HepG2 (cell line): Measurements from ENCODE around the gene USP11. TPM values are rescaled to one million over a fixed set of nuclear protein-coding genes. Genes with fewer than 3 reads are reported as not detected.
A peak's percentile ranks its signal among the peaks of the same experiment; 100 is the strongest.

ENCODE experiments used
- ATAC-seq: fragments of 200-7000 bp; cut with Tn5 transposase; 3 replicates; pipeline ENCODE4 v1.9.1; 2020; ENCODE audit warnings: mild to moderate bottlenecking, moderate library complexity
- BruUV-seq: library from RNA; stranded (reverse); fragments of 400-500 nt; replicated peaks from 2 replicates; lab custom pipeline; 2021; lab: Mats Ljungman, UMichigan
- CTCF ChIA-PET: fragments of 300-600 bp; formaldehyde crosslinking; extraction: SDS; loops from one replicate; lab custom pipeline; 2021; ENCODE audit warnings: low total read pairs, inconsistent platforms, low intra/inter-chr PET ratio; lab: Yijun Ruan, JAX
- POLR2A ChIA-PET: fragments of 350-600 bp; sonication (Branson Sonifier 250); formaldehyde crosslinking; loops from one replicate; lab custom pipeline; 2020; ENCODE audit warnings: antibody characterized with exemption, inconsistent platforms; lab: Yijun Ruan, JAX
- DNase-seq: peaks from one replicate; pipeline ENCODE4 v3.0.0-alpha.2; 2015; ENCODE audit warnings: low spot score
- FAIRE-seq: peaks from 3 replicates; lab custom pipeline; 2011; peaks lifted over from hg19 to GRCh38; lab: Jason Lieb, UNC
- H2AFZ ChIP-seq: one replicate; pipeline ENCODE4 v1.6.1; 2011; ENCODE audit warnings: low read length, inconsistent platforms
- H3K27ac ChIP-seq: fragments of 300-600 bp; 3 replicates; pipeline ENCODE4 v1.8.0; 2011; ENCODE audit warnings: mixed run types, mild to moderate bottlenecking, mixed read lengths, low read length, inconsistent platforms; ENCODE audit not compliant: insufficient read depth; ENCODE audit errors: extremely low read length
- H3K27me3 ChIP-seq, 2 experiments: fragments of 200-600 bp in 1 of 2; 2 replicates in 1 of 2; 3 replicates in 1 of 2; pipeline versions ENCODE4 v1.6.0 to v1.8.0; 2011; ENCODE audit warnings: low read length in 2 of 2, mild to moderate bottlenecking in 2 of 2, moderate library complexity in 2 of 2, inconsistent platforms in 1 of 2; ENCODE audit not compliant: insufficient read depth in 2 of 2, control insufficient read depth in 1 of 2
- H3K36me3 ChIP-seq, 2 experiments: fragments of 200-600 bp in 1 of 2; replicated peaks in 1 of 2; 2 replicates in 1 of 2; 3 replicates in 1 of 2; pipeline versions ENCODE4 v1.5.1 to v1.8.0; 2011; ENCODE audit warnings: low read length in 2 of 2, inconsistent platforms in 1 of 2; ENCODE audit not compliant: insufficient read depth in 2 of 2, control insufficient read depth in 1 of 2
- H3K4me1 ChIP-seq: 2 replicates; pipeline ENCODE4 v1.5.1; 2012; ENCODE audit warnings: low read length, inconsistent platforms; ENCODE audit not compliant: insufficient read depth
- H3K4me2 ChIP-seq: 2 replicates; pipeline ENCODE4 v1.6.0; 2011; ENCODE audit warnings: low read depth, low read length, inconsistent platforms
- H3K4me3 ChIP-seq, 3 experiments: fragments of 200-600 bp in 1 of 3; sonication (generic), shearing (Covaris generic) in 1 of 3; replicated peaks in 1 of 3; 2 replicates each; pipeline ENCODE4 v1.5.1; 2011 to 2016; ENCODE audit warnings: low read length in 3 of 3, inconsistent platforms in 2 of 3, low read depth in 2 of 3, mild to moderate bottlenecking in 2 of 3, control low read depth in 1 of 3, mixed read lengths in 1 of 3; ENCODE audit not compliant: insufficient read depth in 1 of 3
- H3K79me2 ChIP-seq: one replicate; pipeline ENCODE4 v1.6.1; 2011; ENCODE audit warnings: low read length, inconsistent platforms; ENCODE audit not compliant: insufficient read depth
- H3K9ac ChIP-seq: 2 replicates; pipeline ENCODE4 v1.6.0; 2011; ENCODE audit warnings: mild to moderate bottlenecking, low read depth, low read length, inconsistent platforms; ENCODE audit not compliant: insufficient read depth
- H3K9me3 ChIP-seq: 2 replicates; pipeline ENCODE4 v1.5.1; 2012; ENCODE audit warnings: mild to moderate bottlenecking, low read length
- H4K20me1 ChIP-seq: 2 replicates; pipeline ENCODE4 v1.6.0; 2011; ENCODE audit warnings: inconsistent platforms, mild to moderate bottlenecking, low read length, moderate library complexity; ENCODE audit not compliant: insufficient read depth
- MBNL3 ChIP-seq: fragments of 250-450 bp; sonication (Bioruptor Pico); conservative IDR thresholded peaks from 2 replicates; pipeline ENCODE4 v1.8.0; 2022; ENCODE audit warnings: mild to moderate bottlenecking, inconsistent platforms
- NR1H2 ChIP-seq: sonication (generic); formaldehyde crosslinking; IDR thresholded peaks from 2 replicates; pipeline ENCODE4 v1.8.1; 2022; ENCODE audit warnings: low read depth, missing genetic modification reagents, borderline replicate concordance
- THAP11 ChIP-seq: IDR thresholded peaks from 2 replicates; pipeline ENCODE4 v1.6.1; 2016; ENCODE audit warnings: missing biosample characterization, missing genetic modification reagents
- ZNF382 ChIP-seq: sonication (generic); formaldehyde crosslinking; IDR thresholded peaks from 2 replicates; pipeline ENCODE4 v1.5.0; 2020; ENCODE audit warnings: missing genetic modification reagents, mild to moderate bottlenecking, borderline replicate concordance
- ZSCAN12 ChIP-seq: sonication (generic); formaldehyde crosslinking; IDR thresholded peaks from 2 replicates; pipeline ENCODE4 v1.9.0; 2021; ENCODE audit warnings: mild to moderate bottlenecking, missing genetic modification reagents
- WGBS: methylation state at CpG from one replicate; pipeline ENCODE4 v1.1.6; 2017; ENCODE audit warnings: low lambda C conversion rate; 5-methylcytosine and 5-hydroxymethylcytosine counted together
- in situ Hi-C: cut with HindIII; loops from 2 replicates; pipeline ENCODE4 v1.10.0; 2017; ENCODE audit warnings: low pct_unique_long_range_greater_than_20kb; ENCODE audit not compliant: extremely low pct_ligation_motif_present
- intact Hi-C: fragments of 100-400 bp; cut with micrococcal nuclease; formaldehyde crosslinking; loops from one replicate; pipeline ENCODE4 v1.10.0; 2022; ENCODE audit not compliant: unreplicated experiment
- polyA plus RNA-seq, 8 experiments: library from polyadenylated mRNA; depleted of rRNA in 3 of 8; stranded (reverse) in 7 of 8; unstranded in 1 of 8; fragments of >200 nt; fragmentation: Illumina TruSeq in 4 of 8; extraction: Trizol in 4 of 8; gene quantifications; 2 replicates each; pipeline versions ENCODE4 v1.2.1 to v1.2.3, GENCODE V29; 2011 to 2016; ENCODE audit warnings: low read depth in 4 of 8, missing spikeins in 1 of 8, mixed read lengths in 1 of 8; ENCODE audit not compliant: insufficient read depth in 1 of 8
- total RNA-seq, 5 experiments: library from RNA; depleted of rRNA; stranded (reverse); fragments of >200 nt; fragmentation: Illumina TruSeq; extraction: Trizol; gene quantifications; 2 replicates each; pipeline ENCODE4 v1.2.3, GENCODE V29; 2016; ENCODE audit warnings: low read depth in 1 of 5
- TF ChIP-seq, protein P1 (sequence below), 2 experiments: sonication (generic) in 1 of 2; formaldehyde crosslinking in 1 of 2; IDR thresholded peaks; 2 replicates each; pipeline versions ENCODE4 v1.6.1 to v1.9.0; 2014 to 2022; ENCODE audit warnings: antibody characterized with exemption in 1 of 2, borderline replicate concordance in 1 of 2, inconsistent platforms in 1 of 2, low read depth in 1 of 2, missing genetic modification reagents in 1 of 2
- TF ChIP-seq, protein P2 (sequence below): sonication (generic); formaldehyde crosslinking; conservative IDR thresholded peaks from 2 replicates; pipeline ENCODE4 v1.4.0; 2020; ENCODE audit warnings: mild to moderate bottlenecking, missing genetic modification reagents, moderate library complexity
- TF ChIP-seq, protein P3 (sequence below): sonication (generic); formaldehyde crosslinking; IDR thresholded peaks from 2 replicates; pipeline ENCODE4 v1.5.1; 2020; ENCODE audit warnings: mild to moderate bottlenecking, missing genetic modification reagents, moderate library complexity

Gene USP11
- total and polyA plus RNA-seq, 2 of the 13 experiments (the other 11 are each of a cell fraction or from before 2014, with no cell fraction given): 23.8 to 31.7 TPM

- H3K27ac ChIP-seq: peak overlapping the region; percentile 63
- CTCF ChIA-PET: no interaction called here
- H3K36me3 ChIP-seq: peaks cover 14 to 57% of the 10 kb centered on the region in 2 experiments
- TF ChIP-seq ZNF382: no peak
- TF ChIP-seq ZSCAN12 (CRISPR knock-in tag): no peak
- TF ChIP-seq, protein P1, sequence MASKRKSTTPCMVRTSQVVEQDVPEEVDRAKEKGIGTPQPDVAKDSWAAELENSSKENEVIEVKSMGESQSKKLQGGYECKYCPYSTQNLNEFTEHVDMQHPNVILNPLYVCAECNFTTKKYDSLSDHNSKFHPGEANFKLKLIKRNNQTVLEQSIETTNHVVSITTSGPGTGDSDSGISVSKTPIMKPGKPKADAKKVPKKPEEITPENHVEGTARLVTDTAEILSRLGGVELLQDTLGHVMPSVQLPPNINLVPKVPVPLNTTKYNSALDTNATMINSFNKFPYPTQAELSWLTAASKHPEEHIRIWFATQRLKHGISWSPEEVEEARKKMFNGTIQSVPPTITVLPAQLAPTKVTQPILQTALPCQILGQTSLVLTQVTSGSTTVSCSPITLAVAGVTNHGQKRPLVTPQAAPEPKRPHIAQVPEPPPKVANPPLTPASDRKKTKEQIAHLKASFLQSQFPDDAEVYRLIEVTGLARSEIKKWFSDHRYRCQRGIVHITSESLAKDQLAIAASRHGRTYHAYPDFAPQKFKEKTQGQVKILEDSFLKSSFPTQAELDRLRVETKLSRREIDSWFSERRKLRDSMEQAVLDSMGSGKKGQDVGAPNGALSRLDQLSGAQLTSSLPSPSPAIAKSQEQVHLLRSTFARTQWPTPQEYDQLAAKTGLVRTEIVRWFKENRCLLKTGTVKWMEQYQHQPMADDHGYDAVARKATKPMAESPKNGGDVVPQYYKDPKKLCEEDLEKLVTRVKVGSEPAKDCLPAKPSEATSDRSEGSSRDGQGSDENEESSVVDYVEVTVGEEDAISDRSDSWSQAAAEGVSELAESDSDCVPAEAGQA (IDR thresholded peaks at IDR 0.05; ENCODE audit: low read depth): no peak
- TF ChIP-seq, protein P1 (CRISPR knock-in tag; IDR thresholded peaks at IDR 0.05; ENCODE audit: borderline replicate concordance): no peak
- TF ChIP-seq, protein P2, sequence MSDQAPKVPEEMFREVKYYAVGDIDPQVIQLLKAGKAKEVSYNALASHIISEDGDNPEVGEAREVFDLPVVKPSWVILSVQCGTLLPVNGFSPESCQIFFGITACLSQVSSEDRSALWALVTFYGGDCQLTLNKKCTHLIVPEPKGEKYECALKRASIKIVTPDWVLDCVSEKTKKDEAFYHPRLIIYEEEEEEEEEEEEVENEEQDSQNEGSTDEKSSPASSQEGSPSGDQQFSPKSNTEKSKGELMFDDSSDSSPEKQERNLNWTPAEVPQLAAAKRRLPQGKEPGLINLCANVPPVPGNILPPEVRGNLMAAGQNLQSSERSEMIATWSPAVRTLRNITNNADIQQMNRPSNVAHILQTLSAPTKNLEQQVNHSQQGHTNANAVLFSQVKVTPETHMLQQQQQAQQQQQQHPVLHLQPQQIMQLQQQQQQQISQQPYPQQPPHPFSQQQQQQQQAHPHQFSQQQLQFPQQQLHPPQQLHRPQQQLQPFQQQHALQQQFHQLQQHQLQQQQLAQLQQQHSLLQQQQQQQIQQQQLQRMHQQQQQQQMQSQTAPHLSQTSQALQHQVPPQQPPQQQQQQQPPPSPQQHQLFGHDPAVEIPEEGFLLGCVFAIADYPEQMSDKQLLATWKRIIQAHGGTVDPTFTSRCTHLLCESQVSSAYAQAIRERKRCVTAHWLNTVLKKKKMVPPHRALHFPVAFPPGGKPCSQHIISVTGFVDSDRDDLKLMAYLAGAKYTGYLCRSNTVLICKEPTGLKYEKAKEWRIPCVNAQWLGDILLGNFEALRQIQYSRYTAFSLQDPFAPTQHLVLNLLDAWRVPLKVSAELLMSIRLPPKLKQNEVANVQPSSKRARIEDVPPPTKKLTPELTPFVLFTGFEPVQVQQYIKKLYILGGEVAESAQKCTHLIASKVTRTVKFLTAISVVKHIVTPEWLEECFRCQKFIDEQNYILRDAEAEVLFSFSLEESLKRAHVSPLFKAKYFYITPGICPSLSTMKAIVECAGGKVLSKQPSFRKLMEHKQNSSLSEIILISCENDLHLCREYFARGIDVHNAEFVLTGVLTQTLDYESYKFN: 0 out of 2 replicates have a peak, but pooled peaks have one; percentile 35
- TF ChIP-seq MBNL3 (CRISPR knock-in tag): no peak
- no peak for TF ChIP-seq NR1H2 (CRISPR knock-in tag)
- TF ChIP-seq, protein P3, sequence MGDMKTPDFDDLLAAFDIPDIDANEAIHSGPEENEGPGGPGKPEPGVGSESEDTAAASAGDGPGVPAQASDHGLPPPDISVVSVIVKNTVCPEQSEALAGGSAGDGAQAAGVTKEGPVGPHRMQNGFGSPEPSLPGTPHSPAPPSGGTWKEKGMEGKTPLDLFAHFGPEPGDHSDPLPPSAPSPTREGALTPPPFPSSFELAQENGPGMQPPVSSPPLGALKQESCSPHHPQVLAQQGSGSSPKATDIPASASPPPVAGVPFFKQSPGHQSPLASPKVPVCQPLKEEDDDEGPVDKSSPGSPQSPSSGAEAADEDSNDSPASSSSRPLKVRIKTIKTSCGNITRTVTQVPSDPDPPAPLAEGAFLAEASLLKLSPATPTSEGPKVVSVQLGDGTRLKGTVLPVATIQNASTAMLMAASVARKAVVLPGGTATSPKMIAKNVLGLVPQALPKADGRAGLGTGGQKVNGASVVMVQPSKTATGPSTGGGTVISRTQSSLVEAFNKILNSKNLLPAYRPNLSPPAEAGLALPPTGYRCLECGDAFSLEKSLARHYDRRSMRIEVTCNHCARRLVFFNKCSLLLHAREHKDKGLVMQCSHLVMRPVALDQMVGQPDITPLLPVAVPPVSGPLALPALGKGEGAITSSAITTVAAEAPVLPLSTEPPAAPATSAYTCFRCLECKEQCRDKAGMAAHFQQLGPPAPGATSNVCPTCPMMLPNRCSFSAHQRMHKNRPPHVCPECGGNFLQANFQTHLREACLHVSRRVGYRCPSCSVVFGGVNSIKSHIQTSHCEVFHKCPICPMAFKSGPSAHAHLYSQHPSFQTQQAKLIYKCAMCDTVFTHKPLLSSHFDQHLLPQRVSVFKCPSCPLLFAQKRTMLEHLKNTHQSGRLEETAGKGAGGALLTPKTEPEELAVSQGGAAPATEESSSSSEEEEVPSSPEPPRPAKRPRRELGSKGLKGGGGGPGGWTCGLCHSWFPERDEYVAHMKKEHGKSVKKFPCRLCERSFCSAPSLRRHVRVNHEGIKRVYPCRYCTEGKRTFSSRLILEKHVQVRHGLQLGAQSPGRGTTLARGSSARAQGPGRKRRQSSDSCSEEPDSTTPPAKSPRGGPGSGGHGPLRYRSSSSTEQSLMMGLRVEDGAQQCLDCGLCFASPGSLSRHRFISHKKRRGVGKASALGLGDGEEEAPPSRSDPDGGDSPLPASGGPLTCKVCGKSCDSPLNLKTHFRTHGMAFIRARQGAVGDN (CRISPR knock-in tag): peak; percentile 42; the same call in 1 of the 2 replicates
- TF ChIP-seq THAP11 (CRISPR knock-in tag): no peak
Measured at GRCh38 chrX:47200385-47201150, 32.2 kb upstream of the USP11 start.

More at GRCh38 chrX:47200385-47201150, 32.2 kb upstream of the USP11 start:
- no TSS peak for BruUV-seq
- Histone ChIP-seq H4K20me1 (peaks cover 8% of the 10 kb centered on the region), H3K4me2 (peak overlapping the region; percentile 32; the same call in 1 of the 2 replicates), H3K79me2 (peaks cover 28% of the 10 kb centered on the region), H3K27me3 (no peaks in the 10 kb centered on the region), H3K9ac (no peak overlapping the region; the same call in 1 of the 2 replicates), H2AFZ (no peak overlapping the region), H3K4me1 (peaks cover 63% of the 10 kb centered on the region), H3K9me3 (no peaks in the 10 kb centered on the region), H3K4me3 (no peak overlapping the region)
- intact Hi-C loops (no loop called here), in situ Hi-C loops (no loop called here)
- DNase-seq (peak; percentile 42), FAIRE-seq (peak; percentile 56), ATAC-seq (peak; percentile 55)
- WGBS: 58% methylated on average over 4 of the region's 9 CpGs
- POLR2A ChIA-PET: interaction anchor here (1.2 kb wide), 1 partner anchor 18 kb away, joined by 13 read pairs; the partner anchor contains the start of gene CDK16
